ENCODE measurements around the gene FBLN2. TPM values are rescaled to one million over a fixed set of nuclear protein-coding genes. Genes with fewer than 3 reads are reported as not detected.

FBLN2 gene
- total and polyA plus RNA-seq, 8 donors = 27.5 to 96.6 (median 40.6) TPM

- Histone ChIP-seq H3K36me3 (no peaks in the 10 kb centered on the region), H3K27ac (no peak overlapping the region), H3K27me3 (no peaks in the 10 kb centered on the region), H3K9me3 (no peaks in the 10 kb centered on the region), H3K4me1 (no peaks in the 10 kb centered on the region), H3K4me3 (no peak overlapping the region)
- DNase-seq = peak in 1 of 4 donors; percentile 67
- no peak for TF ChIP-seq CTCF (IDR thresholded peaks at IDR 0.05)
- intact Hi-C loops (cut with DNase I) = no loop called here
- ATAC-seq = no peak
These were observed 84.3 kb downstream of the FBLN2 start for GRCh38 chr3:13633176-13633575.

- H3K4me3 ChIP-seq = no peak overlapping the region
- ATAC-seq (no peak), DNase-seq (peak in 1 of 4 donors; percentile 68)
- H3K27me3 ChIP-seq = no peaks in the 10 kb centered on the region
- no peak for TF ChIP-seq CTCF (IDR thresholded peaks at IDR 0.05)
- no peak overlapping the region for H3K27ac ChIP-seq
- no peaks in the 10 kb centered on the region for H3K4me1 ChIP-seq
- intact Hi-C loops (cut with DNase I) = no loop called here
- H3K9me3 ChIP-seq = no peaks in the 10 kb centered on the region
- H3K36me3 ChIP-seq = no peaks in the 10 kb centered on the region
These were observed 85.2 kb downstream of the FBLN2 start for GRCh38 chr3:13634151-13634550.

GRCh38 chr3:13634615-13635014, 85.7 kb downstream of the FBLN2 start:
- no peaks in the 10 kb centered on the region for H3K4me1 ChIP-seq
- no peak overlapping the region for H3K4me3 ChIP-seq
- DNase-seq = peak in 1 of 4 donors; percentile 40
- no peak for TF ChIP-seq CTCF (IDR thresholded peaks at IDR 0.05)
- H3K27me3 ChIP-seq = no peaks in the 10 kb centered on the region
- no peak overlapping the region for H3K27ac ChIP-seq
- no peaks in the 10 kb centered on the region for H3K9me3 ChIP-seq
- intact Hi-C loops (cut with DNase I) = no loop called here
- no peaks in the 10 kb centered on the region for H3K36me3 ChIP-seq
- no peak for ATAC-seq

GRCh38 chr3:13636186-13636585, 87.3 kb downstream of the FBLN2 start:
- intact Hi-C loops (cut with DNase I) = no loop called here
- Histone ChIP-seq H3K9me3 (no peaks in the 10 kb centered on the region), H3K27ac (no peak overlapping the region), H3K27me3 (no peaks in the 10 kb centered on the region), H3K4me1 (no peaks in the 10 kb centered on the region), H3K4me3 (no peak overlapping the region), H3K36me3 (no peaks in the 10 kb centered on the region)
- ATAC-seq (no peak), DNase-seq (peak in 1 of 4 donors; percentile 63)
- no peak for TF ChIP-seq CTCF (IDR thresholded peaks at IDR 0.05)

DNA sequence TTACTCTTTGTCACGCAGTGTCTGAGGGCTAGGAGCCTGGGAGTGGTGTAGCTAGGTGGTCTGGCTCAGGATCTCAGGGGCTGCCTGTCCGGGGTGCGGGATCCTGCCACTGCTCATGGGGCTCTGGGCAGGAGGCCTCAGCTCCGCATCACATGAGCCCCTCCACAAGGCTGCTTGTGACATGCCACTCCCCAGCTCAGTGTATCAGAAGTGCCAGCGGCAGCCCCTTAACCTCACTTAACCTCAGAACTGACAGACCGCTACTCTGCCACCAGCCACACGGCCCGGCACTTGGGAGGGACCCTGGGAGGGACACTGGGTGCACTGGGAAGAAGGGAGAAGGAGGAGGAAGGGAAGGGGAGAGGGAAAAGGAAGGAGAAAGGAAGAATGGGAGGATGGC, 87.9 kb downstream of the FBLN2 start:
- Histone ChIP-seq H3K27me3 (no peaks in the 10 kb centered on the region), H3K27ac (no peak overlapping the region), H3K4me1 (no peaks in the 10 kb centered on the region), H3K4me3 (no peak overlapping the region), H3K9me3 (no peaks in the 10 kb centered on the region), H3K36me3 (no peaks in the 10 kb centered on the region)
- DNase-seq (peak in 1 of 4 donors; percentile 61), ATAC-seq (no peak)
- TF ChIP-seq CTCF (IDR thresholded peaks at IDR 0.05) = no peak
- intact Hi-C loops (cut with DNase I) = no loop called here

Data from left lung (tissue), 10 donors.